ENCODE data around the gene NCR3LG1.

- TF ChIP-seq POLR2AphosphoS5 (IDR thresholded peaks at IDR 0.05) (no peak), CTCF (IDR thresholded peaks at IDR 0.05) (no peak), POLR2A (IDR thresholded peaks at IDR 0.05) (no peak), EP300 (IDR thresholded peaks at IDR 0.05) (no peak)
These were observed 64.0 kb downstream of the NCR3LG1 start for GRCh38 chr11:17415523-17416104.

Measured in suprapubic skin (tissue), 4 donors.